Measurements from ENCODE around the gene TMEM123. TPM values are rescaled to one million over a fixed set of nuclear protein-coding genes. Genes with fewer than 3 reads are reported as not detected.

The TMEM123 gene
- total RNA-seq, 4 donors from 2014 or later, result 161 to 212 (median 197) TPM

GRCh38 chr11:102467080-102467708 lies 14.6 kb upstream of the TMEM123 start:
- H3K4me3 ChIP-seq, result no peak overlapping the region
- no peaks in the 10 kb centered on the region for H3K9me3 ChIP-seq
- no peak for DNase-seq (ENCODE audit: low spot score in 2 of 2)
- 83% methylated on average over 4 of the region's 4 CpGs for WGBS
- H3K4me1 ChIP-seq, result peaks cover 25% of the 10 kb centered on the region
- no peaks in the 10 kb centered on the region for H3K27me3 ChIP-seq
- H3K36me3 ChIP-seq, result no peaks in the 10 kb centered on the region
- H3K27ac ChIP-seq, result peak overlapping the region; percentile 60
- TF ChIP-seq EP300 (IDR thresholded peaks at IDR 0.05) (no peak), CTCF (IDR thresholded peaks at IDR 0.05) (no peak), POLR2AphosphoS5 (IDR thresholded peaks at IDR 0.05) (no peak), POLR2A (IDR thresholded peaks at IDR 0.05) (no peak)

- peaks cover 20% of the 10 kb centered on the region for H3K4me1 ChIP-seq
- H3K4me3 ChIP-seq, result no peak overlapping the region
- H3K36me3 ChIP-seq, result no peaks in the 10 kb centered on the region
- TF ChIP-seq POLR2A (IDR thresholded peaks at IDR 0.05), result no peak
- TF ChIP-seq CTCF (IDR thresholded peaks at IDR 0.05), result no peak
- no peak for TF ChIP-seq EP300 (IDR thresholded peaks at IDR 0.05)
- no peak for TF ChIP-seq POLR2AphosphoS5 (IDR thresholded peaks at IDR 0.05)
- 83% methylated on average over 1 of the region's 1 CpG for WGBS
- no peaks in the 10 kb centered on the region for H3K27me3 ChIP-seq
- no peak overlapping the region for H3K27ac ChIP-seq
- no peak for DNase-seq (ENCODE audit: low spot score in 2 of 2)
- H3K9me3 ChIP-seq, result no peaks in the 10 kb centered on the region
Observed at GRCh38 chr11:102465696-102466095, 13.1 kb upstream of the TMEM123 start.

GRCh38 chr11:102464859-102465500 lies 12.4 kb upstream of the TMEM123 start:
- 70% methylated on average over 3 of the region's 3 CpGs for WGBS
- TF ChIP-seq EP300 (IDR thresholded peaks at IDR 0.05) (no peak), CTCF (IDR thresholded peaks at IDR 0.05) (no peak), POLR2AphosphoS5 (IDR thresholded peaks at IDR 0.05) (no peak), POLR2A (IDR thresholded peaks at IDR 0.05) (no peak)
- Histone ChIP-seq H3K9me3 (no peaks in the 10 kb centered on the region), H3K4me1 (peaks cover 18% of the 10 kb centered on the region), H3K27me3 (no peaks in the 10 kb centered on the region), H3K27ac (no peak overlapping the region), H3K4me3 (no peak overlapping the region), H3K36me3 (no peaks in the 10 kb centered on the region)
- no peak for DNase-seq (ENCODE audit: low spot score in 2 of 2)

GRCh38 chr11:102464037-102464436 lies 11.5 kb upstream of the TMEM123 start:
- 92% methylated on average over 9 of the region's 9 CpGs for WGBS
- no peak for TF ChIP-seq POLR2AphosphoS5 (IDR thresholded peaks at IDR 0.05)
- TF ChIP-seq POLR2A (IDR thresholded peaks at IDR 0.05), result no peak
- no peak for TF ChIP-seq EP300 (IDR thresholded peaks at IDR 0.05)
- no peak for TF ChIP-seq CTCF (IDR thresholded peaks at IDR 0.05)
- no peaks in the 10 kb centered on the region for H3K9me3 ChIP-seq
- H3K36me3 ChIP-seq, result no peaks in the 10 kb centered on the region
- H3K4me1 ChIP-seq, result peaks cover 10% of the 10 kb centered on the region
- H3K27ac ChIP-seq, result no peak overlapping the region
- no peaks in the 10 kb centered on the region for H3K27me3 ChIP-seq
- H3K4me3 ChIP-seq, result no peak overlapping the region
- DNase-seq (ENCODE audit: low spot score in 2 of 2), result no peak

GRCh38 chr11:102462610-102463009 lies 10.0 kb upstream of the TMEM123 start:
- H3K27ac ChIP-seq, result no peak overlapping the region
- no peak for TF ChIP-seq CTCF (IDR thresholded peaks at IDR 0.05)
- TF ChIP-seq EP300 (IDR thresholded peaks at IDR 0.05), result no peak
- TF ChIP-seq POLR2AphosphoS5 (IDR thresholded peaks at IDR 0.05), result no peak
- no peak for TF ChIP-seq POLR2A (IDR thresholded peaks at IDR 0.05)
- H3K9me3 ChIP-seq, result no peaks in the 10 kb centered on the region
- H3K27me3 ChIP-seq, result no peaks in the 10 kb centered on the region
- H3K4me1 ChIP-seq, result peaks cover 11% of the 10 kb centered on the region
- 85% methylated on average over 4 of the region's 4 CpGs for WGBS
- no peak for DNase-seq (ENCODE audit: low spot score in 2 of 2)
- no peaks in the 10 kb centered on the region for H3K36me3 ChIP-seq
- no peak overlapping the region for H3K4me3 ChIP-seq

Data from suprapubic skin (tissue), 4 donors.